Spleen (tissue), 11 donors: ENCODE results near the gene CRYBG1. TPM values are rescaled to one million over a fixed set of nuclear protein-coding genes. Genes with fewer than 3 reads are reported as not detected.

Source experiments
- DNase-seq: peaks from one replicate; pipeline ENCODE4 v3.0.0-alpha.2; 2020
- H3K27ac ChIP-seq, 8 donors: fragments of 200-600 bp; sonication (generic) in 7 of 8; 1 replicate in 4 of 8; 2 replicates in 4 of 8; pipeline versions ENCODE4 v1.5.0 to v1.8.0; 2016 to 2021; ENCODE audit warnings: inconsistent platforms in 4 of 8, mild to moderate bottlenecking in 4 of 8, moderate library complexity in 1 of 8
- H3K27me3 ChIP-seq, 7 donors: fragments of 200-600 bp; sonication (generic) in 6 of 7; replicated peaks in 1 of 7; 1 replicate in 4 of 7; 2 replicates in 3 of 7; pipeline versions ENCODE4 v1.5.0 to v1.8.0; 2016 to 2021; ENCODE audit warnings: inconsistent platforms in 3 of 7, mild to moderate bottlenecking in 1 of 7
- H3K36me3 ChIP-seq, 6 donors: fragments of 200-600 bp; sonication (generic) in 5 of 6; 1 replicate in 4 of 6; 2 replicates in 2 of 6; pipeline versions ENCODE4 v1.5.0 to v1.8.0; 2016 to 2021; ENCODE audit warnings: inconsistent platforms in 2 of 6
- H3K4me1 ChIP-seq, 6 donors: fragments of 200-600 bp; sonication (generic) in 5 of 6; 1 replicate in 3 of 6; 2 replicates in 3 of 6; pipeline versions ENCODE4 v1.5.0 to v1.8.0; 2016 to 2021; ENCODE audit warnings: inconsistent platforms in 3 of 6
- H3K4me3 ChIP-seq, 8 donors: fragments of 200-600 bp; sonication (generic) in 7 of 8; 1 replicate in 4 of 8; 2 replicates in 4 of 8; pipeline versions ENCODE4 v1.5.0 to v1.8.0; 2016 to 2021; ENCODE audit warnings: inconsistent platforms in 4 of 8, mild to moderate bottlenecking in 4 of 8, moderate library complexity in 2 of 8
- H3K9me3 ChIP-seq, 8 donors: fragments of 200-600 bp; sonication (generic) in 7 of 8; 1 replicate in 4 of 8; 2 replicates in 4 of 8; pipeline versions ENCODE4 v1.5.0 to v1.8.0; 2016 to 2021; ENCODE audit warnings: inconsistent platforms in 4 of 8
- CTCF ChIP-seq, 11 experiments: fragments of 200-600 bp in 7 of 11; fragments of 450-650 bp in 4 of 11; sonication (generic) in 4 of 11; IDR thresholded peaks in 8 of 11; conservative IDR thresholded peaks in 3 of 11; 1 replicate in 7 of 11; 2 replicates in 4 of 11; pipeline versions ENCODE4 v1.4.0 to v1.8.0; 2016 to 2021; ENCODE audit warnings: antibody characterized with exemption in 11 of 11, inconsistent platforms in 4 of 11, mild to moderate bottlenecking in 1 of 11
- POLR2A ChIP-seq, 3 donors: fragments of 450-650 bp; IDR thresholded peaks; one replicate each; pipeline ENCODE4 v1.5.1; 2017; ENCODE audit warnings: antibody characterized with exemption in 3 of 3, mild to moderate bottlenecking in 1 of 3
- POLR2AphosphoS5 ChIP-seq, 3 donors: sonication (generic); formaldehyde crosslinking; IDR thresholded peaks; one replicate each; pipeline ENCODE4 v1.5.1; 2017; ENCODE audit warnings: antibody characterized with exemption in 3 of 3
- WGBS, 5 donors: extraction: QIAGEN DNeasy Blood & Tissue Kit in 3 of 5; methylation state at CpG; one replicate each; pipeline versions ENCODE4 v1.1.5 to v1.1.7; 2013 to 2018; 5-methylcytosine and 5-hydroxymethylcytosine counted together
- intact Hi-C: fragments of 100-400 bp; cut with DNase I; formaldehyde crosslinking; loops from one replicate; pipeline ENCODE4 v1.15.0; 2023; ENCODE audit warnings: low total_unique reads
- polyA plus RNA-seq, 3 donors: library from polyadenylated mRNA; stranded (reverse); fragments of 200-250 nt; gene quantifications; one replicate each; pipeline ENCODE4 v1.2.1, GENCODE V29; 2013
- total RNA-seq, 7 donors: library from RNA; depleted of rRNA in 3 of 7; stranded (reverse); fragments of >200 nt in 3 of 7; fragmentation: NEBNext Ultra II Directional in 4 of 7; extraction: Animal tissue kit (Norgen Biotek cat#: 25700) in 4 of 7; gene quantifications; one replicate each; pipeline versions ENCODE4 v1.1.0 to v1.2.1, GENCODE V29; 2016 to 2021
- donor health status: healthy with polysubstance abuse.
- donor health status: DM: no; HTN: no; CAD: no; lungs with moderate emphysema.
- donor health status: DM: no; HTN: no; CAD: no.
- donor health status: Bipolar disorder and iron deficiency.
- donor health status: healthy.
- donor health status: DM: no; HTN: no; CAD: no.
- donor health status: DM: yes; HTN: yes; CAD: no.

Gene CRYBG1
- total and polyA plus RNA-seq, 10 donors = 5.6 to 39.1 (median 28.1) TPM

DNA sequence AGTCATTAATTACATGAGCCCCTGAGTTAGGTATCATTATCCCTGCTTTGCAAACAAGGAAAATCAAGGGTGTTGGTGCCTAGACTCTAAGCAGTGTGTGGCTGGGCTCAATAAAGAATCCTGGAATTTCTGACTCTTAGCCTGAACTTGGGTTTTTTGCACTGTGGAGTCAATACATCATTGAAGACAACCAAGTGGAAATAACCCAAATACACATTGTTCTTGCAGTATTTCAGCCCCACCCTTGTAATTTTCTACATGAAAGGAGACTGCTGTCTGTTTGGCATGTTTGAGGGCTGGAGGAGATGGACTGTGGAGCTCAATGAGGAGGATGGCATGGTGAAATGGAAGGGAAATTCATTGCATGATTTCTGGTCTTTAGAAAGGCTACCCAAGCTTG lies 110.3 kb downstream of the CRYBG1 start:
- H3K27me3 ChIP-seq = no peaks in the 10 kb centered on the region
- H3K4me3 ChIP-seq = no peak overlapping the region
- H3K27ac ChIP-seq = no peak overlapping the region
- no peak for DNase-seq
- intact Hi-C loops = no loop called here
- H3K4me1 ChIP-seq = no peaks in the 10 kb centered on the region
- TF ChIP-seq POLR2A (IDR thresholded peaks at IDR 0.05) (no peak), CTCF (IDR thresholded peaks at IDR 0.05 in 8 of 11, conservative IDR thresholded peaks at IDR 0.05 in 3 of 11) (no peak), POLR2AphosphoS5 (IDR thresholded peaks at IDR 0.05) (no peak)
- H3K36me3 ChIP-seq = no peaks in the 10 kb centered on the region
- no peaks in the 10 kb centered on the region for H3K9me3 ChIP-seq

DNA sequence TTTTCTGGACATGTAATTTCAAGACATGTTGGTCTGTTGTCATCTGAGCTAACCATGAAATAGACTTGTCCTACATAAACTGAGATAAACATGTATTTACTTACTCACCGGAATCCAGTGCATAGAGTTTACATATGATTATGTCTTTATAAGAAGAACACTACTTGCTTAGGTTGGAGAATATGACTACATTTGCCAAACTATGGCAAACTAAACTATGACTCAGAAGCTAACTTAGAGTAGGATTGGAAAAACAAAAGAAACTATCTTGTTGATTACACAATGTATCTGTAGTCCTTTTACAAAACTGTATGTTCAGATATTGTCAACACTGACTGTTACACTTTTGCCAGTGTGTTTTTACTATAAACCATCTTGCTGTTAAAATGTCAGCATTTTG lies 113.3 kb downstream of the CRYBG1 start:
- Histone ChIP-seq H3K27me3 (no peaks in the 10 kb centered on the region), H3K9me3 (no peaks in the 10 kb centered on the region), H3K4me1 (peaks cover 0 to 13% (median 8%) of the 10 kb centered on the region in 6 donors), H3K4me3 (no peak overlapping the region), H3K27ac (no peak overlapping the region), H3K36me3 (no peaks in the 10 kb centered on the region)
- no peak for DNase-seq
- TF ChIP-seq POLR2A (IDR thresholded peaks at IDR 0.05) (no peak), POLR2AphosphoS5 (IDR thresholded peaks at IDR 0.05) (no peak), CTCF (IDR thresholded peaks at IDR 0.05 in 8 of 11, conservative IDR thresholded peaks at IDR 0.05 in 3 of 11) (no peak)
- 95 to 98% (median 97%) methylated on average over 1 of the region's 1 CpG for whole genome bisulfite sequencing, 5 donors
- intact Hi-C loops = no loop called here

- H3K9me3 ChIP-seq = no peaks in the 10 kb centered on the region
- TF ChIP-seq POLR2AphosphoS5 (IDR thresholded peaks at IDR 0.05) = no peak
- TF ChIP-seq POLR2A (IDR thresholded peaks at IDR 0.05) = no peak
- TF ChIP-seq CTCF (IDR thresholded peaks at IDR 0.05 in 8 of 11, conservative IDR thresholded peaks at IDR 0.05 in 3 of 11) = no peak
- 83 to 97% (median 95%) methylated on average over 5 of the region's 5 CpGs for WGBS, 5 donors
- H3K27me3 ChIP-seq = no peaks in the 10 kb centered on the region
- peaks cover 0 to 13% (median 8%) of the 10 kb centered on the region in 6 donors for H3K4me1 ChIP-seq
- no peak overlapping the region for H3K27ac ChIP-seq
- no peak overlapping the region for H3K4me3 ChIP-seq
- no peak for DNase-seq
- intact Hi-C loops = no loop called here
- H3K36me3 ChIP-seq = no peaks in the 10 kb centered on the region
Observed at GRCh38 chr6:106474466-106474865, 113.9 kb downstream of the CRYBG1 start.

- TF ChIP-seq POLR2AphosphoS5 (IDR thresholded peaks at IDR 0.05) = no peak
- TF ChIP-seq POLR2A (IDR thresholded peaks at IDR 0.05) = no peak
- Histone ChIP-seq H3K27ac (no peak overlapping the region), H3K27me3 (no peaks in the 10 kb centered on the region), H3K36me3 (no peaks in the 10 kb centered on the region), H3K4me3 (no peak overlapping the region), H3K4me1 (peaks cover 0 to 13% (median 8%) of the 10 kb centered on the region in 6 donors), H3K9me3 (no peaks in the 10 kb centered on the region)
- 66 to 77% (median 71%) methylated on average over 6 of the region's 6 CpGs for WGBS, 5 donors
- no peak for DNase-seq
- intact Hi-C loops = no loop called here
Observed at GRCh38 chr6:106475284-106475683, 114.8 kb downstream of the CRYBG1 start.
